22Rv1 (cell line): ENCODE results near the gene UNC5A.

Experiments
- ZFX ChIP-seq: fragments of 450-650 bp; IDR thresholded peaks from 2 replicates; pipeline ENCODE4 v1.6.1; 2017; ENCODE audit warnings: antibody characterized with exemption, borderline replicate concordance
- TF ChIP-seq, protein P1 (sequence below): fragments of 450-650 bp; IDR thresholded peaks from 2 replicates; pipeline ENCODE4 v1.5.1; 2017; ENCODE audit warnings: mild to moderate bottlenecking

DNA sequence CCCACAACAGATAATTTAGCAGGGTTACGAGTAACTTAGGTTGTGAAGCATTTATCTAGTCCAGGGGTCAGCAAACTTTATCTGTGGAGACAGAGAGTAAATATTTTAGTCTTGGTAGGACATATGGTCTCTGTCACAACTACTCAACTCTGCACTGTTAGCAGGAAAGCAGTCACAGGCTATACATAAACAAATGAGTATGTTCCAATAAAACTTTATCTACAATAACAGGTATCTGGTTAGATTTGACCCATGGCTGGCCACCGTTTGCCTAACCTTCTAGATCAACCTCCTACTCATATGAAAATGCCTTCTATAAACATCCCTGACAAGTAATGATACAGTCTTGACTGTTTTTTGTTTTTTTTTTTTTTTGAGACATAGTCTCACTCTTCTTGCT is 101.8 kb downstream of the UNC5A start:
- no peak for TF ChIP-seq ZFX
- TF ChIP-seq, protein P1, sequence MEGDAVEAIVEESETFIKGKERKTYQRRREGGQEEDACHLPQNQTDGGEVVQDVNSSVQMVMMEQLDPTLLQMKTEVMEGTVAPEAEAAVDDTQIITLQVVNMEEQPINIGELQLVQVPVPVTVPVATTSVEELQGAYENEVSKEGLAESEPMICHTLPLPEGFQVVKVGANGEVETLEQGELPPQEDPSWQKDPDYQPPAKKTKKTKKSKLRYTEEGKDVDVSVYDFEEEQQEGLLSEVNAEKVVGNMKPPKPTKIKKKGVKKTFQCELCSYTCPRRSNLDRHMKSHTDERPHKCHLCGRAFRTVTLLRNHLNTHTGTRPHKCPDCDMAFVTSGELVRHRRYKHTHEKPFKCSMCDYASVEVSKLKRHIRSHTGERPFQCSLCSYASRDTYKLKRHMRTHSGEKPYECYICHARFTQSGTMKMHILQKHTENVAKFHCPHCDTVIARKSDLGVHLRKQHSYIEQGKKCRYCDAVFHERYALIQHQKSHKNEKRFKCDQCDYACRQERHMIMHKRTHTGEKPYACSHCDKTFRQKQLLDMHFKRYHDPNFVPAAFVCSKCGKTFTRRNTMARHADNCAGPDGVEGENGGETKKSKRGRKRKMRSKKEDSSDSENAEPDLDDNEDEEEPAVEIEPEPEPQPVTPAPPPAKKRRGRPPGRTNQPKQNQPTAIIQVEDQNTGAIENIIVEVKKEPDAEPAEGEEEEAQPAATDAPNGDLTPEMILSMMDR, result no peak
